ENCODE results near the gene MYOZ3. TPM values are rescaled to one million over a fixed set of nuclear protein-coding genes. Genes with fewer than 3 reads are reported as not detected.

Gene MYOZ3
- total RNA-seq, 1 experiment from 2014 or later: not detected

DNA sequence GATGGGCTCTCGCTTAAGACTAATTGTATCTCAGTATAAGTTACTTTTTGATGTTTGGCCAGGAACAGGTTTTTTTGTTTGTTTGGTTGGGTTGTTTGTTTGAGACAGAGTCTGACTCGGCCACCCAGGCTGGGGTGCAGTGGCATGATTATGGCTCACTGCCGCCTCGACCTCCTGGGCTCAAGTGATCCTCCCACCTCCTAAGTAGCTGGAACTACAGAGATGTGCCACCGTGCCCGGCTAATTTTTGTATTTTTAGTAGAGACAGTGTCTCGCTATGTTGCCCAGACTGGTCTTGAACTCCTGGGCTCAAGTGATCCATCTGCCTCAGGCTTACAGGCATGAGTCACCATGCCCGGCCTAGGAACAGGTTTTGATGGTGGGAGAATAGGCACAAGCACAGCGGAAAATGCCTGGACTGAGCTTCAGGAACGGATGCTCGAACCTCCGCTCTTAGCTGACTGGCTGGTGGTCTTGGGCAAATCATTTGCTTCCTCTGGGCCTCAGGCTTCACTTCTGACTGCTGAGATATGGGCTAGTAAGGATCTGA is 32.0 kb upstream of the MYOZ3 start:
- H3K9me3 Mint-ChIP-seq (ENCODE audit: low read depth, unreplicated experiment): no peaks in the 10 kb centered on the region
- H3K4me1 Mint-ChIP-seq (ENCODE audit: low read depth, unreplicated experiment): peaks cover 18% of the 10 kb centered on the region
- DNase-seq: no peak
- BruUV-seq (replicated peaks): no TSS peak
- H3K27ac Mint-ChIP-seq (ENCODE audit: unreplicated experiment): no peak overlapping the region
- H3K27me3 Mint-ChIP-seq (ENCODE audit: unreplicated experiment): peaks cover 9% of the 10 kb centered on the region
- TF ChIP-seq, protein P1, sequence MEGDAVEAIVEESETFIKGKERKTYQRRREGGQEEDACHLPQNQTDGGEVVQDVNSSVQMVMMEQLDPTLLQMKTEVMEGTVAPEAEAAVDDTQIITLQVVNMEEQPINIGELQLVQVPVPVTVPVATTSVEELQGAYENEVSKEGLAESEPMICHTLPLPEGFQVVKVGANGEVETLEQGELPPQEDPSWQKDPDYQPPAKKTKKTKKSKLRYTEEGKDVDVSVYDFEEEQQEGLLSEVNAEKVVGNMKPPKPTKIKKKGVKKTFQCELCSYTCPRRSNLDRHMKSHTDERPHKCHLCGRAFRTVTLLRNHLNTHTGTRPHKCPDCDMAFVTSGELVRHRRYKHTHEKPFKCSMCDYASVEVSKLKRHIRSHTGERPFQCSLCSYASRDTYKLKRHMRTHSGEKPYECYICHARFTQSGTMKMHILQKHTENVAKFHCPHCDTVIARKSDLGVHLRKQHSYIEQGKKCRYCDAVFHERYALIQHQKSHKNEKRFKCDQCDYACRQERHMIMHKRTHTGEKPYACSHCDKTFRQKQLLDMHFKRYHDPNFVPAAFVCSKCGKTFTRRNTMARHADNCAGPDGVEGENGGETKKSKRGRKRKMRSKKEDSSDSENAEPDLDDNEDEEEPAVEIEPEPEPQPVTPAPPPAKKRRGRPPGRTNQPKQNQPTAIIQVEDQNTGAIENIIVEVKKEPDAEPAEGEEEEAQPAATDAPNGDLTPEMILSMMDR (IDR thresholded peaks at IDR 0.05; ENCODE audit: unreplicated experiment): no peak
- intact Hi-C loops (cut with micrococcal nuclease; ENCODE audit: unreplicated experiment): no loop called here
- no peak overlapping the region for H3K4me3 Mint-ChIP-seq (ENCODE audit: low read depth, unreplicated experiment)
- CTCF ChIA-PET: no interaction called here
- peaks cover 5% of the 10 kb centered on the region for H3K36me3 Mint-ChIP-seq (ENCODE audit: insufficient read depth, unreplicated experiment)

GRCh38 chr5:150630016-150630415 is 31.0 kb upstream of the MYOZ3 start:
- no peaks in the 10 kb centered on the region for H3K27me3 Mint-ChIP-seq (ENCODE audit: unreplicated experiment)
- H3K27ac Mint-ChIP-seq (ENCODE audit: unreplicated experiment): no peak overlapping the region
- H3K9me3 Mint-ChIP-seq (ENCODE audit: low read depth, unreplicated experiment): no peaks in the 10 kb centered on the region
- TF ChIP-seq, protein P1 (IDR thresholded peaks at IDR 0.05; ENCODE audit: unreplicated experiment): no peak
- no peaks in the 10 kb centered on the region for H3K36me3 Mint-ChIP-seq (ENCODE audit: insufficient read depth, unreplicated experiment)
- intact Hi-C loops (cut with micrococcal nuclease; ENCODE audit: unreplicated experiment): loop anchor here (10.0 kb wide), 1 partner anchor 175 kb away; no protein-coding TSS in a partner anchor
- no TSS peak for BruUV-seq (replicated peaks)
- peaks cover 18% of the 10 kb centered on the region for H3K4me1 Mint-ChIP-seq (ENCODE audit: low read depth, unreplicated experiment)
- no peak overlapping the region for H3K4me3 Mint-ChIP-seq (ENCODE audit: low read depth, unreplicated experiment)
- no peak for DNase-seq
- CTCF ChIA-PET: no interaction called here

DNA sequence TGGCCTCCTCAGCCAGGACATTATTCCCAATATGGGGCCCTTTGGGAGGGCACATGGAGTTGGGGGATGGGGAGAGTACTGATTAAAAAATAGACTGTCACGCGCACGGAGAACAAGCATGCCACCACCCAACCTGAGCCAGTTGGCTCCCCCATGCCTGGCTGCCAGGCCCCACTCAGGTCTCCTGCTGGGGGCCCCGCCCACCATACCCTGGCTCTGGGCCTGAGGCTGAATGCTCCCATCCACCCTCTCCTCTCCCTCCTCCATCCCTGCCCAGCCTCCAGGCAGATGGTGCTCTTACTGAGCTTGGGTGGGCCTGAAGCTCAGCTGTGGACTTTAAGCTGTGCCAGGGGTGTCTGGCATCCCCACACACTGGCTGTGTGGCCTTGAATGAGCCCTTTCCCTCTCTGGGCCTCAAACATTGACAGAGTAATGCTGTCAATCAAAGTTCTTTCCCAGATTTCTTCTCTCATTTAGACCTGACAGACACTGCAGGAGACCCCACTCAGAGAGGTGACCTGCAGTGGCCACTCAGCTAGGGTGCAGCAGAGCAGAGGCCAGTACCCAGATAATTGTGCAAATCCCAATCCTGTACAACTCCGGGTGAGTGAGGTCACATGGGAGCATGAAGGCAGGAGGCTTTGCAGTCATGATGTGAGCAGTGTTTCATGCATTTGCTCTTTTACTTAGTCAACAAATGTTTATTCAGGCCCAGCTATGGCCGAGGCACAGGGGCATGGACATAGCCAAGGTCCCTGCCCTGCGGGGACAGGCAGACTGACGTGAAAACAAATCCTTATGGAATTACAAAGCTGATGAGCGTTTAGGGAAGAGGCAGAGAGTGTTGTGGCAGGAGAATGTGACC is 30.4 kb upstream of the MYOZ3 start:
- intact Hi-C loops (cut with micrococcal nuclease; ENCODE audit: unreplicated experiment): loop anchor here (10.0 kb wide), 1 partner anchor 176 kb away; no protein-coding TSS in a partner anchor
- Mint-ChIP-seq H3K36me3 (ENCODE audit: insufficient read depth, unreplicated experiment) (no peaks in the 10 kb centered on the region), H3K27ac (ENCODE audit: unreplicated experiment) (no peak overlapping the region), H3K4me1 (ENCODE audit: low read depth, unreplicated experiment) (peaks cover 22% of the 10 kb centered on the region), H3K9me3 (ENCODE audit: low read depth, unreplicated experiment) (no peaks in the 10 kb centered on the region), H3K4me3 (ENCODE audit: low read depth, unreplicated experiment) (no peak overlapping the region), H3K27me3 (ENCODE audit: unreplicated experiment) (no peaks in the 10 kb centered on the region)
- CTCF ChIA-PET: interaction anchor here (1.1 kb wide), 1 partner anchor 10 kb away, joined by 3 read pairs; the partner anchor contains the start of gene SYNPO
- no TSS peak for BruUV-seq (replicated peaks)
- no peak for DNase-seq
- TF ChIP-seq, protein P1 (IDR thresholded peaks at IDR 0.05; ENCODE audit: unreplicated experiment): no peak

- Mint-ChIP-seq H3K36me3 (ENCODE audit: insufficient read depth, unreplicated experiment) (peaks cover 2% of the 10 kb centered on the region), H3K4me3 (ENCODE audit: low read depth, unreplicated experiment) (no peak overlapping the region), H3K27ac (ENCODE audit: unreplicated experiment) (no peak overlapping the region), H3K9me3 (ENCODE audit: low read depth, unreplicated experiment) (no peaks in the 10 kb centered on the region), H3K4me1 (ENCODE audit: low read depth, unreplicated experiment) (peaks cover 28% of the 10 kb centered on the region), H3K27me3 (ENCODE audit: unreplicated experiment) (no peaks in the 10 kb centered on the region)
- TF ChIP-seq, protein P1 (IDR thresholded peaks at IDR 0.05; ENCODE audit: unreplicated experiment): no peak
- no peak for DNase-seq
- intact Hi-C loops (cut with micrococcal nuclease; ENCODE audit: unreplicated experiment): loop anchor here (10.0 kb wide), 1 partner anchor 177 kb away; no protein-coding TSS in a partner anchor
- CTCF ChIA-PET: interaction anchor here (1.1 kb wide), 1 partner anchor 9 kb away, joined by 3 read pairs; the partner anchor contains the start of gene SYNPO
- no TSS peak for BruUV-seq (replicated peaks)
These were observed 29.7 kb upstream of the MYOZ3 start for GRCh38 chr5:150631326-150631701.
